A673 (cell line): Measurements from ENCODE around the gene OST4. TPM values are rescaled to one million over a fixed set of nuclear protein-coding genes. Genes with fewer than 3 reads are reported as not detected.
A peak's percentile ranks its signal among the peaks of the same experiment; 100 is the strongest.

Source experiments
- BruUV-seq: library from RNA; stranded (reverse); fragments of 400-500 nt; replicated peaks from 2 replicates; lab custom pipeline; 2021; lab: Mats Ljungman, UMichigan
- CTCF ChIA-PET: fragments of 300-600 bp; sonication (Branson Sonifier 250); formaldehyde crosslinking; loops from one replicate; lab custom pipeline; 2022; ENCODE audit warnings: antibody characterized with exemption; lab: Charles Lee
- POLR2A ChIA-PET: fragments of 300-600 bp; sonication (Branson Sonifier 250); formaldehyde crosslinking; loops from one replicate; lab custom pipeline; 2022; ENCODE audit warnings: antibody characterized with exemption; ENCODE audit not compliant: low non-redundant PET; lab: Charles Lee
- DNase-seq: peaks from one replicate; pipeline ENCODE4 v3.0.0-alpha.2; 2015; ENCODE audit warnings: low spot score
- H3K27ac ChIP-seq: fragments of 200-600 bp; sonication (generic); 2 replicates; pipeline ENCODE4 v1.5.1; 2016; ENCODE audit warnings: mixed run types, low read depth, mild to moderate bottlenecking, mixed read lengths, antibody characterized with exemption, low read length; ENCODE audit not compliant: poor library complexity, severe bottlenecking
- H3K27me3 ChIP-seq: fragments of 200-600 bp; sonication (generic); replicated peaks from 2 replicates; pipeline ENCODE4 v1.6.1; 2017; ENCODE audit warnings: mixed run types, low read depth, mild to moderate bottlenecking, mixed read lengths, antibody characterized with exemption, low read length; ENCODE audit not compliant: insufficient read depth, poor library complexity
- H3K36me3 ChIP-seq: fragments of 200-600 bp; sonication (generic); 2 replicates; pipeline ENCODE4 v1.6.1; 2016; ENCODE audit warnings: mixed run types, mild to moderate bottlenecking, mixed read lengths, antibody characterized with exemption, low read length; ENCODE audit not compliant: insufficient read depth, poor library complexity, severe bottlenecking
- H3K4me1 ChIP-seq: fragments of 200-600 bp; sonication (generic); 2 replicates; pipeline ENCODE4 v1.6.1; 2017; ENCODE audit warnings: mixed run types, mild to moderate bottlenecking, mixed read lengths, antibody characterized with exemption, low read length; ENCODE audit not compliant: insufficient read depth, poor library complexity, severe bottlenecking
- H3K4me3 ChIP-seq: fragments of 200-600 bp; sonication (generic); 2 replicates; pipeline ENCODE4 v1.5.1; 2016; ENCODE audit warnings: low read depth, mixed run types, mild to moderate bottlenecking, mixed read lengths, low read length; ENCODE audit not compliant: poor library complexity, severe bottlenecking
- H3K9me3 ChIP-seq: fragments of 200-600 bp; sonication (generic); 2 replicates; pipeline ENCODE4 v1.6.1; 2016; ENCODE audit warnings: mixed run types, low read depth, mild to moderate bottlenecking, mixed read lengths, antibody characterized with exemption, low read length; ENCODE audit not compliant: poor library complexity, severe bottlenecking
- CTCF ChIP-seq: fragments of 300-800, 200-600 bp; sonication (generic); conservative IDR thresholded peaks from 2 replicates; pipeline ENCODE4 v1.5.1; 2017; ENCODE audit warnings: low read depth, mild to moderate bottlenecking, antibody characterized with exemption, low read length, moderate library complexity, mixed read lengths
- EZH2 ChIP-seq: fragments of 200-600 bp; sonication (generic); IDR thresholded peaks from 2 replicates; pipeline ENCODE4 v1.6.1; 2017; ENCODE audit warnings: borderline replicate concordance, low read depth, mild to moderate bottlenecking, mixed read lengths, antibody characterized with exemption, low read length; ENCODE audit not compliant: poor library complexity, severe bottlenecking
- intact Hi-C: fragments of 100-400 bp; cut with micrococcal nuclease; formaldehyde crosslinking; loops from one replicate; pipeline ENCODE4 v1.10.0; 2022; ENCODE audit not compliant: unreplicated experiment
- total RNA-seq: library from RNA; stranded (reverse); gene quantifications from 2 replicates; pipeline ENCODE4 v1.2.3, GENCODE V29; 2021

OST4 gene
- total RNA-seq, 1 experiment from 2014 or later, result 235 TPM

- Histone ChIP-seq H3K4me3 (no peak overlapping the region), H3K4me1 (no peaks in the 10 kb centered on the region), H3K27me3 (no peaks in the 10 kb centered on the region), H3K36me3 (no peaks in the 10 kb centered on the region), H3K27ac (no peak overlapping the region), H3K9me3 (no peaks in the 10 kb centered on the region)
- intact Hi-C loops, result no loop called here
- DNase-seq, result no peak
- POLR2A ChIA-PET, result no interaction called here
- TF ChIP-seq EZH2 (no peak), CTCF (no peak)
- BruUV-seq, result no TSS peak
- CTCF ChIA-PET, result no interaction called here
Observed at GRCh38 chr2:27025281-27025800, 46.1 kb downstream of the OST4 start.

GRCh38 chr2:27024812-27025211 lies 46.6 kb downstream of the OST4 start:
- intact Hi-C loops, result no loop called here
- CTCF ChIA-PET, result no interaction called here
- Histone ChIP-seq H3K27ac (no peak overlapping the region), H3K27me3 (no peaks in the 10 kb centered on the region), H3K4me3 (no peak overlapping the region), H3K36me3 (no peaks in the 10 kb centered on the region), H3K9me3 (no peaks in the 10 kb centered on the region), H3K4me1 (no peaks in the 10 kb centered on the region)
- no TSS peak for BruUV-seq
- TF ChIP-seq EZH2 (no peak), CTCF (no peak)
- POLR2A ChIA-PET, result no interaction called here
- DNase-seq, result no peak

GRCh38 chr2:27024188-27024587 lies 47.3 kb downstream of the OST4 start:
- no peak overlapping the region for H3K27ac ChIP-seq
- no peak for DNase-seq
- H3K27me3 ChIP-seq, result no peaks in the 10 kb centered on the region
- H3K4me3 ChIP-seq, result no peak overlapping the region
- ChIA-PET CTCF (interaction anchor here (0.6 kb wide), 1 partner anchor 167 kb away, joined by 3 read pairs; no protein-coding TSS in a partner anchor), POLR2A (no interaction called here)
- no peaks in the 10 kb centered on the region for H3K36me3 ChIP-seq
- no TSS peak for BruUV-seq
- no peaks in the 10 kb centered on the region for H3K9me3 ChIP-seq
- intact Hi-C loops, result no loop called here
- TF ChIP-seq CTCF (0 out of 2 replicates have a peak, but pooled peaks have one; percentile 17), EZH2 (no peak)
- no peaks in the 10 kb centered on the region for H3K4me1 ChIP-seq
